OCI-LY7 (cell line): ENCODE results near the gene LRRC36.

Experiments
- EZH2phosphoT487 ChIP-seq: fragments of 200-600 bp; sonication (generic); IDR thresholded peaks from 2 replicates; pipeline ENCODE4 v1.6.1; 2018; ENCODE audit warnings: low read depth, borderline replicate concordance, mild to moderate bottlenecking, mixed run types, antibody characterized with exemption, low read length, moderate library complexity, mixed read lengths
- TF ChIP-seq, protein P1 (sequence below): fragments of 200-600 bp; sonication (generic); conservative IDR thresholded peaks from 2 replicates; pipeline ENCODE4 v1.5.1; 2014; ENCODE audit warnings: mild to moderate bottlenecking, antibody characterized with exemption, low read length, moderate library complexity, mixed read lengths

DNA sequence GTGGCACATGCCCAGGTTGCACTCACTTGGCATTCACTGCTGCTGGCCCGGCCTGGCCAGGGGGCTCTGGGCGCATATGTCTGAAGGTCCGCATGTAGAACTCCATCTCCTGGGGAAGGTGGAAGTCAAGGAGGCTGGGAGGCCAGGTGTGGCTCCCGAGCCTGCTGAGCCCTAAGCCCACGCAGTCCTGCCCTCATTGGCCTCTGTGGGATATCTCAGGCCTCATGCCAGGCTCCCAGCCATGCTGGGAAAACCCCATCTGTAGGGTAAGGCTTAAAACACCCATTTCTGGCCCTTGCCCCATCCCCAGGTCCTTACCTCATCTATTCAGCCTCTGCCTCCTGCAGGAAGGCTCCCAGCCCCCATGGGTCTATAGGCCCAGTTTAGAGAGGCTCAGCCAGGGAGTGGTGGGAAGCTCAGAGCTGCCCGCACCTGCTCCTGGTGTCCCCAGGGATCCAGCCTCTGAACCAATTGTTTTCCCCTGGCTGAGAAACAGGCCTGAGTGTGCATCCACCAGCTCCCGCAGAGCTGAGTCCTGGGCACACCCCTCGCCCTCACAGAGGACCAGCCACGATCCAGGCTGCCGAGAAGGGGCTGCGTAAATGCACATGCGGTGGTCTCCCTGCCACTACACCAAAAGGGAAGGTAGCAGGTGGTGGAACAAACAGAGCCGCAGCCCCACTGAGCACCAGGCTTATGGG lies 69.0 kb downstream of the LRRC36 start:
- TF ChIP-seq, protein P1, sequence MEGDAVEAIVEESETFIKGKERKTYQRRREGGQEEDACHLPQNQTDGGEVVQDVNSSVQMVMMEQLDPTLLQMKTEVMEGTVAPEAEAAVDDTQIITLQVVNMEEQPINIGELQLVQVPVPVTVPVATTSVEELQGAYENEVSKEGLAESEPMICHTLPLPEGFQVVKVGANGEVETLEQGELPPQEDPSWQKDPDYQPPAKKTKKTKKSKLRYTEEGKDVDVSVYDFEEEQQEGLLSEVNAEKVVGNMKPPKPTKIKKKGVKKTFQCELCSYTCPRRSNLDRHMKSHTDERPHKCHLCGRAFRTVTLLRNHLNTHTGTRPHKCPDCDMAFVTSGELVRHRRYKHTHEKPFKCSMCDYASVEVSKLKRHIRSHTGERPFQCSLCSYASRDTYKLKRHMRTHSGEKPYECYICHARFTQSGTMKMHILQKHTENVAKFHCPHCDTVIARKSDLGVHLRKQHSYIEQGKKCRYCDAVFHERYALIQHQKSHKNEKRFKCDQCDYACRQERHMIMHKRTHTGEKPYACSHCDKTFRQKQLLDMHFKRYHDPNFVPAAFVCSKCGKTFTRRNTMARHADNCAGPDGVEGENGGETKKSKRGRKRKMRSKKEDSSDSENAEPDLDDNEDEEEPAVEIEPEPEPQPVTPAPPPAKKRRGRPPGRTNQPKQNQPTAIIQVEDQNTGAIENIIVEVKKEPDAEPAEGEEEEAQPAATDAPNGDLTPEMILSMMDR: no peak
- no peak for TF ChIP-seq EZH2phosphoT487
